ENCODE results near the gene P3H4. TPM values are rescaled to one million over a fixed set of nuclear protein-coding genes. Genes with fewer than 3 reads are reported as not detected.

The P3H4 gene
- total RNA-seq, 1 donor from 2014 or later = 9.5 TPM

- Histone ChIP-seq H3K36me3 (no peaks in the 10 kb centered on the region), H3K27me3 (no peaks in the 10 kb centered on the region), H3K4me3 (no peak overlapping the region), H3K4me1 (peaks cover 31% of the 10 kb centered on the region), H3K9me3 (no peaks in the 10 kb centered on the region), H3K27ac (no peak overlapping the region)
- intact Hi-C loops (cut with DNase I) = no loop called here
- no peak for ATAC-seq
- no peak for TF ChIP-seq CTCF (IDR thresholded peaks at IDR 0.05)
- DNase-seq = no peak
Measured at GRCh38 chr17:41796121-41796895, 15.4 kb downstream of the P3H4 start.

- no peak for DNase-seq
- ATAC-seq = no peak
- Histone ChIP-seq H3K27me3 (no peaks in the 10 kb centered on the region), H3K27ac (no peak overlapping the region), H3K9me3 (no peaks in the 10 kb centered on the region), H3K4me3 (no peak overlapping the region), H3K4me1 (peaks cover 23% of the 10 kb centered on the region), H3K36me3 (no peaks in the 10 kb centered on the region)
- intact Hi-C loops (cut with DNase I) = no loop called here
- no peak for TF ChIP-seq CTCF (IDR thresholded peaks at IDR 0.05)
Measured at GRCh38 chr17:41794540-41794975, 17.2 kb downstream of the P3H4 start.

- TF ChIP-seq CTCF (IDR thresholded peaks at IDR 0.05) = no peak
- no peak for ATAC-seq
- Histone ChIP-seq H3K36me3 (no peaks in the 10 kb centered on the region), H3K4me1 (peaks cover 25% of the 10 kb centered on the region), H3K27ac (peak overlapping the region; percentile 55), H3K27me3 (no peaks in the 10 kb centered on the region), H3K4me3 (no peak overlapping the region), H3K9me3 (no peaks in the 10 kb centered on the region)
- no peak for DNase-seq
- intact Hi-C loops (cut with DNase I) = no loop called here
Measured at GRCh38 chr17:41793784-41794539, 17.8 kb downstream of the P3H4 start.

GRCh38 chr17:41792845-41793783, 18.6 kb downstream of the P3H4 start:
- TF ChIP-seq CTCF (IDR thresholded peaks at IDR 0.05) = no peak
- H3K27ac ChIP-seq = peak overlapping the region; percentile 55
- no peaks in the 10 kb centered on the region for H3K36me3 ChIP-seq
- H3K4me1 ChIP-seq = peaks cover 32% of the 10 kb centered on the region
- peak; percentile 80 for DNase-seq
- H3K4me3 ChIP-seq = no peak overlapping the region
- intact Hi-C loops (cut with DNase I) = no loop called here
- H3K27me3 ChIP-seq = no peaks in the 10 kb centered on the region
- peak; percentile 87 for ATAC-seq
- H3K9me3 ChIP-seq = no peaks in the 10 kb centered on the region

GRCh38 chr17:41787021-41787418, 24.7 kb downstream of the P3H4 start:
- Histone ChIP-seq H3K27me3 (no peaks in the 10 kb centered on the region), H3K9me3 (no peaks in the 10 kb centered on the region), H3K4me1 (peaks cover 31% of the 10 kb centered on the region), H3K27ac (peak overlapping the region; percentile 12), H3K36me3 (no peaks in the 10 kb centered on the region), H3K4me3 (no peak overlapping the region)
- no peak for DNase-seq
- no peak for ATAC-seq
- no peak for TF ChIP-seq CTCF (IDR thresholded peaks at IDR 0.05)
- intact Hi-C loops (cut with DNase I) = no loop called here
